HCT116 (cell line): Measurements from ENCODE around the gene GRIA4. TPM values are rescaled to one million over a fixed set of nuclear protein-coding genes. Genes with fewer than 3 reads are reported as not detected.

Source experiments
- ATAC-seq: fragments of 200-7000 bp; cut with Tn5 transposase; 2 replicates; pipeline ENCODE4 v1.9.1; 2020; ENCODE audit warnings: mild to moderate bottlenecking, moderate library complexity
- BruUV-seq: library from RNA; stranded (reverse); fragments of 400-500 nt; replicated peaks from 2 replicates; lab custom pipeline; 2021; lab: Mats Ljungman, UMichigan
- CTCF ChIA-PET: fragments of 300-600 bp; sonication (Branson Sonifier 250); formaldehyde crosslinking; loops from one replicate; lab custom pipeline; 2021; ENCODE audit warnings: antibody characterized with exemption; lab: Charles Lee
- POLR2A ChIA-PET: fragments of 300-600, 350-600 bp; sonication (Branson Sonifier 250); formaldehyde crosslinking; loops from one replicate; lab custom pipeline; 2021; ENCODE audit warnings: antibody characterized with exemption; lab: Charles Lee
- RAD21 ChIA-PET, 2 experiments: fragments of 300-600 bp; sonication (Branson Sonifier 250); formaldehyde crosslinking; loops; one replicate each; lab custom pipeline; 2023; ENCODE audit warnings: low total read pairs in 2 of 2; ENCODE audit not compliant: uncharacterized antibody in 2 of 2, unreplicated experiment in 2 of 2, low non-redundant PET in 1 of 2; lab: Charles Lee
- DNase-seq: peaks from one replicate; pipeline ENCODE4 v3.0.0-alpha.2; 2010; ENCODE audit warnings: low read depth, low spot score
- H2AFZ ChIP-seq: fragments of 200-600 bp; shearing (Covaris generic), sonication (generic); 2 replicates; pipeline ENCODE4 v1.6.1; 2017; ENCODE audit warnings: low read depth, mixed run types, mixed read lengths, antibody characterized with exemption, low read length; ENCODE audit not compliant: poor library complexity, severe bottlenecking
- H3K27ac ChIP-seq: 2 replicates; pipeline ENCODE4 v1.5.1; 2012; ENCODE audit warnings: low read depth, low read length
- H3K27me3 ChIP-seq: fragments of 200-600 bp; sonication (generic); 2 replicates; pipeline ENCODE4 v1.6.1; 2016; ENCODE audit warnings: mixed run types, low read length, mixed read lengths; ENCODE audit not compliant: insufficient read depth
- H3K36me3 ChIP-seq, 2 experiments: fragments of 200-500 bp in 1 of 2; fragments of 200-600 bp in 1 of 2; sonication (Bioruptor generic) in 1 of 2; sonication (generic) in 1 of 2; 2 replicates each; pipeline versions ENCODE4 v1.5.1 to v1.6.1; 2014 to 2016; ENCODE audit warnings: low read length in 2 of 2, inconsistent platforms in 1 of 2, mixed read lengths in 1 of 2, mixed run types in 1 of 2; ENCODE audit not compliant: insufficient read depth in 2 of 2, control insufficient read depth in 1 of 2
- H3K4me1 ChIP-seq, 2 experiments: fragments of 200-600 bp in 1 of 2; sonication (generic) in 1 of 2; 2 replicates each; pipeline versions ENCODE4 v1.5.1 to v1.6.1; 2012 to 2017; ENCODE audit warnings: low read length in 2 of 2, inconsistent platforms in 1 of 2, mild to moderate bottlenecking in 1 of 2, mixed read lengths in 1 of 2, mixed run types in 1 of 2, moderate library complexity in 1 of 2; ENCODE audit not compliant: insufficient read depth in 2 of 2, control insufficient read depth in 1 of 2
- H3K4me2 ChIP-seq: fragments of 200-600 bp; sonication (generic); 2 replicates; pipeline ENCODE4 v1.6.1; 2017; ENCODE audit warnings: mixed run types, low read length, mixed read lengths
- H3K4me3 ChIP-seq, 2 experiments: fragments of 200-600 bp in 1 of 2; sonication (generic) in 1 of 2; replicated peaks in 1 of 2; 2 replicates each; pipeline ENCODE4 v1.5.1; 2011 to 2016; ENCODE audit warnings: low read length in 2 of 2, control low read depth in 1 of 2, low read depth in 1 of 2, mild to moderate bottlenecking in 1 of 2, mixed read lengths in 1 of 2, mixed run types in 1 of 2
- H3K79me2 ChIP-seq: fragments of 200-600 bp; sonication (generic); 2 replicates; pipeline ENCODE4 v1.6.1; 2017; ENCODE audit warnings: mild to moderate bottlenecking, mixed run types, low read length, moderate library complexity, mixed read lengths; ENCODE audit not compliant: insufficient read depth
- H3K9ac ChIP-seq: fragments of 200-600 bp; sonication (generic); 2 replicates; pipeline ENCODE4 v1.6.1; 2016; ENCODE audit warnings: low read length, mixed read lengths
- H3K9me2 ChIP-seq: fragments of 200-600 bp; sonication (generic), shearing (Covaris generic); 2 replicates; pipeline ENCODE4 v1.6.1; 2017; ENCODE audit warnings: mixed run types, mild to moderate bottlenecking, moderate library complexity; ENCODE audit not compliant: insufficient read depth
- H3K9me3 ChIP-seq, 2 experiments: fragments of 200-500 bp in 1 of 2; fragments of 200-600 bp in 1 of 2; sonication (Bioruptor generic) in 1 of 2; sonication (generic) in 1 of 2; 2 replicates each; pipeline ENCODE4 v1.6.1; 2014 to 2017; ENCODE audit warnings: low read length in 2 of 2, mixed read lengths in 2 of 2, inconsistent platforms in 1 of 2, low read depth in 1 of 2, mild to moderate bottlenecking in 1 of 2, mixed run types in 1 of 2, moderate library complexity in 1 of 2; ENCODE audit not compliant: control insufficient read depth in 1 of 2, insufficient read depth in 1 of 2
- H4K20me1 ChIP-seq: fragments of 200-600 bp; sonication (generic), shearing (Covaris generic); 2 replicates; pipeline ENCODE4 v1.6.1; 2017; ENCODE audit warnings: mixed run types, mild to moderate bottlenecking, moderate library complexity; ENCODE audit not compliant: insufficient read depth
- CEBPB ChIP-seq: IDR thresholded peaks from 2 replicates; pipeline ENCODE4 v1.6.1; 2012; ENCODE audit warnings: low read depth
- EGR1 ChIP-seq: IDR thresholded peaks from 2 replicates; pipeline ENCODE4 v1.6.1; 2012; ENCODE audit warnings: low read depth
- ELF1 ChIP-seq: IDR thresholded peaks from 2 replicates; pipeline ENCODE4 v1.6.1; 2012; ENCODE audit warnings: low read depth, borderline replicate concordance
- EZH2phosphoT487 ChIP-seq: fragments of 200-600 bp; IDR thresholded peaks from 2 replicates; pipeline ENCODE4 v1.6.1; 2018; ENCODE audit warnings: antibody characterized with exemption, borderline replicate concordance
- FOSL1 ChIP-seq: IDR thresholded peaks from 2 replicates; pipeline ENCODE4 v1.6.1; 2012; ENCODE audit warnings: low read depth
- JUND ChIP-seq: IDR thresholded peaks from 2 replicates; pipeline ENCODE4 v1.6.1; 2012
- POLR2A ChIP-seq: IDR thresholded peaks from 2 replicates; pipeline ENCODE4 v1.7.0; 2011; ENCODE audit warnings: borderline replicate concordance; ENCODE audit not compliant: insufficient read depth, insufficient read length; ENCODE audit errors: extremely low read depth
- POLR2AphosphoS5 ChIP-seq: IDR thresholded peaks from 2 replicates; pipeline ENCODE4 v1.6.1; 2011; ENCODE audit warnings: mild to moderate bottlenecking, low read depth, low read length, moderate library complexity
- RAD21 ChIP-seq: IDR thresholded peaks from 2 replicates; pipeline ENCODE4 v1.6.1; 2012; ENCODE audit warnings: low read depth, mild to moderate bottlenecking
- TCF7L2 ChIP-seq: IDR thresholded peaks from 2 replicates; pipeline ENCODE4 v1.7.0; 2011; ENCODE audit warnings: borderline replicate concordance, inconsistent platforms; ENCODE audit not compliant: insufficient read depth, insufficient read length; ENCODE audit errors: extremely low read depth
- ZFX ChIP-seq: fragments of 450-650 bp; IDR thresholded peaks from 2 replicates; pipeline ENCODE4 v1.6.1; 2017
- intact Hi-C: fragments of 100-400 bp; cut with micrococcal nuclease; formaldehyde crosslinking; loops from 2 replicates; pipeline ENCODE4 v1.10.0; 2022
- total RNA-seq: library from RNA; stranded (reverse); gene quantifications from one replicate; pipeline ENCODE4 v1.2.1, GENCODE V29; 2021; ENCODE audit not compliant: unreplicated experiment
- TF ChIP-seq, protein P1 (sequence below): IDR thresholded peaks from 2 replicates; pipeline ENCODE4 v1.6.1; 2012; ENCODE audit warnings: low read depth
- TF ChIP-seq, protein P2 (sequence below): IDR thresholded peaks from 2 replicates; pipeline ENCODE4 v1.6.1; 2011; ENCODE audit warnings: mild to moderate bottlenecking, low read length, moderate library complexity; ENCODE audit not compliant: insufficient replicate concordance; ENCODE audit errors: extremely low read depth
- TF ChIP-seq, protein P3 (sequence below): IDR thresholded peaks from 2 replicates; pipeline ENCODE4 v1.6.1; 2012

Gene GRIA4
- total RNA-seq, 1 experiment from 2014 or later = not detected

DNA sequence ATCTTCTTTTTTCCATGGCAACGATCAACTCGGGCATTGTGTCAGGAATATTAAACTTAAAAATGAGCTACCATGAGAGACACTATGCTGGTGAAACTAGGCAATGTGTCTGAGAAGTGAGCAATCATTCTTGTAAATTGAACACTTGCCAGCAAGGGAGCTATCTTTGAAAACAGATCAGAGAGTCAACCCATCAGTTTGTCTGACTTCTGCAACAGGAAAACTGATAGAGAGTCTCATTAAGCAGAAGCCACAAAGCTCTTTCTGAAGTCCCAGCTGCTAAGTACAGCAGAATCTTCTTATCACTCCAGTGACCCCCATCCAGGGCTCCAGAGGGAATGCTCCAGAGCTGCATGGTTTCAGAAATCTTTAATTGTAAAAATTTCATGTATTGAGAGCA is 297.4 kb downstream of the GRIA4 start:
- no peak overlapping the region for H3K4me2 ChIP-seq
- no peak for DNase-seq
- H3K79me2 ChIP-seq = no peaks in the 10 kb centered on the region
- no peak overlapping the region for H3K27ac ChIP-seq
- H3K9me3 ChIP-seq = no peaks in the 10 kb centered on the region
- no peaks in the 10 kb centered on the region for H4K20me1 ChIP-seq
- H3K9ac ChIP-seq = no peak overlapping the region
- no peaks in the 10 kb centered on the region for H3K36me3 ChIP-seq
- no peak overlapping the region for H3K4me3 ChIP-seq
- POLR2A ChIA-PET = no interaction called here
- no peak overlapping the region for H2AFZ ChIP-seq
- H3K27me3 ChIP-seq = no peaks in the 10 kb centered on the region
- intact Hi-C loops = no loop called here
- CTCF ChIA-PET = no interaction called here
- no peaks in the 10 kb centered on the region for H3K4me1 ChIP-seq
- BruUV-seq = no TSS peak
- no peak for TF ChIP-seq ZFX
- no peak for TF ChIP-seq RAD21
- no peak for TF ChIP-seq EZH2phosphoT487
- TF ChIP-seq, protein P1, sequence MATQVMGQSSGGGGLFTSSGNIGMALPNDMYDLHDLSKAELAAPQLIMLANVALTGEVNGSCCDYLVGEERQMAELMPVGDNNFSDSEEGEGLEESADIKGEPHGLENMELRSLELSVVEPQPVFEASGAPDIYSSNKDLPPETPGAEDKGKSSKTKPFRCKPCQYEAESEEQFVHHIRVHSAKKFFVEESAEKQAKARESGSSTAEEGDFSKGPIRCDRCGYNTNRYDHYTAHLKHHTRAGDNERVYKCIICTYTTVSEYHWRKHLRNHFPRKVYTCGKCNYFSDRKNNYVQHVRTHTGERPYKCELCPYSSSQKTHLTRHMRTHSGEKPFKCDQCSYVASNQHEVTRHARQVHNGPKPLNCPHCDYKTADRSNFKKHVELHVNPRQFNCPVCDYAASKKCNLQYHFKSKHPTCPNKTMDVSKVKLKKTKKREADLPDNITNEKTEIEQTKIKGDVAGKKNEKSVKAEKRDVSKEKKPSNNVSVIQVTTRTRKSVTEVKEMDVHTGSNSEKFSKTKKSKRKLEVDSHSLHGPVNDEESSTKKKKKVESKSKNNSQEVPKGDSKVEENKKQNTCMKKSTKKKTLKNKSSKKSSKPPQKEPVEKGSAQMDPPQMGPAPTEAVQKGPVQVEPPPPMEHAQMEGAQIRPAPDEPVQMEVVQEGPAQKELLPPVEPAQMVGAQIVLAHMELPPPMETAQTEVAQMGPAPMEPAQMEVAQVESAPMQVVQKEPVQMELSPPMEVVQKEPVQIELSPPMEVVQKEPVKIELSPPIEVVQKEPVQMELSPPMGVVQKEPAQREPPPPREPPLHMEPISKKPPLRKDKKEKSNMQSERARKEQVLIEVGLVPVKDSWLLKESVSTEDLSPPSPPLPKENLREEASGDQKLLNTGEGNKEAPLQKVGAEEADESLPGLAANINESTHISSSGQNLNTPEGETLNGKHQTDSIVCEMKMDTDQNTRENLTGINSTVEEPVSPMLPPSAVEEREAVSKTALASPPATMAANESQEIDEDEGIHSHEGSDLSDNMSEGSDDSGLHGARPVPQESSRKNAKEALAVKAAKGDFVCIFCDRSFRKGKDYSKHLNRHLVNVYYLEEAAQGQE = no peak
- TF ChIP-seq CEBPB = no peak
- TF ChIP-seq, protein P2, sequence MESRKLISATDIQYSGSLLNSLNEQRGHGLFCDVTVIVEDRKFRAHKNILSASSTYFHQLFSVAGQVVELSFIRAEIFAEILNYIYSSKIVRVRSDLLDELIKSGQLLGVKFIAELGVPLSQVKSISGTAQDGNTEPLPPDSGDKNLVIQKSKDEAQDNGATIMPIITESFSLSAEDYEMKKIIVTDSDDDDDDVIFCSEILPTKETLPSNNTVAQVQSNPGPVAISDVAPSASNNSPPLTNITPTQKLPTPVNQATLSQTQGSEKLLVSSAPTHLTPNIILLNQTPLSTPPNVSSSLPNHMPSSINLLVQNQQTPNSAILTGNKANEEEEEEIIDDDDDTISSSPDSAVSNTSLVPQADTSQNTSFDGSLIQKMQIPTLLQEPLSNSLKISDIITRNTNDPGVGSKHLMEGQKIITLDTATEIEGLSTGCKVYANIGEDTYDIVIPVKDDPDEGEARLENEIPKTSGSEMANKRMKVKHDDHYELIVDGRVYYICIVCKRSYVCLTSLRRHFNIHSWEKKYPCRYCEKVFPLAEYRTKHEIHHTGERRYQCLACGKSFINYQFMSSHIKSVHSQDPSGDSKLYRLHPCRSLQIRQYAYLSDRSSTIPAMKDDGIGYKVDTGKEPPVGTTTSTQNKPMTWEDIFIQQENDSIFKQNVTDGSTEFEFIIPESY = no peak
- TF ChIP-seq POLR2A = no peak
- no peak for TF ChIP-seq ELF1
- no peak for TF ChIP-seq EGR1
- no peak for TF ChIP-seq POLR2AphosphoS5
- TF ChIP-seq JUND = no peak
- TF ChIP-seq, protein P3, sequence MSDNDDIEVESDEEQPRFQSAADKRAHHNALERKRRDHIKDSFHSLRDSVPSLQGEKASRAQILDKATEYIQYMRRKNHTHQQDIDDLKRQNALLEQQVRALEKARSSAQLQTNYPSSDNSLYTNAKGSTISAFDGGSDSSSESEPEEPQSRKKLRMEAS = no peak
- no peak for TF ChIP-seq FOSL1
- no peak for TF ChIP-seq TCF7L2
- no peaks in the 10 kb centered on the region for H3K9me2 ChIP-seq
- no peak for ATAC-seq
- RAD21 ChIA-PET = no interaction called here
